A549 (cell line): ENCODE results near the gene RPL3.

ENCODE experiments used
- CTCF ChIP-seq: fragments of >200 bp; sonication (Bioruptor Twin); formaldehyde crosslinking; IDR thresholded peaks from 3 replicates; pipeline ENCODE4 v1.5.1; 2016
- HOXA7 ChIP-seq: fragments of 250-450 bp; sonication (Bioruptor Pico); IDR thresholded peaks from 2 replicates; pipeline ENCODE4 v1.5.0; 2020; ENCODE audit warnings: mild to moderate bottlenecking, moderate library complexity
- NPAS2 ChIP-seq: fragments of 250-450 bp; sonication (Bioruptor Pico); IDR thresholded peaks from 2 replicates; pipeline ENCODE4 v1.8.0; 2022; ENCODE audit warnings: mild to moderate bottlenecking, moderate library complexity, borderline replicate concordance
- RAD21 ChIP-seq, 2 experiments: fragments of >200 bp in 1 of 2; sonication (Bioruptor Twin) in 1 of 2; formaldehyde crosslinking in 1 of 2; IDR thresholded peaks in 1 of 2; conservative IDR thresholded peaks in 1 of 2; 2 replicates in 1 of 2; 3 replicates in 1 of 2; pipeline ENCODE4 v1.6.1; 2012 to 2018; ENCODE audit warnings: inconsistent platforms in 1 of 2
- TF ChIP-seq, protein P1 (sequence below): fragments of 250-450 bp; sonication (Bioruptor Pico); IDR thresholded peaks from 2 replicates; pipeline ENCODE4 v1.5.0; 2020; ENCODE audit warnings: low read depth, mild to moderate bottlenecking, moderate library complexity

DNA sequence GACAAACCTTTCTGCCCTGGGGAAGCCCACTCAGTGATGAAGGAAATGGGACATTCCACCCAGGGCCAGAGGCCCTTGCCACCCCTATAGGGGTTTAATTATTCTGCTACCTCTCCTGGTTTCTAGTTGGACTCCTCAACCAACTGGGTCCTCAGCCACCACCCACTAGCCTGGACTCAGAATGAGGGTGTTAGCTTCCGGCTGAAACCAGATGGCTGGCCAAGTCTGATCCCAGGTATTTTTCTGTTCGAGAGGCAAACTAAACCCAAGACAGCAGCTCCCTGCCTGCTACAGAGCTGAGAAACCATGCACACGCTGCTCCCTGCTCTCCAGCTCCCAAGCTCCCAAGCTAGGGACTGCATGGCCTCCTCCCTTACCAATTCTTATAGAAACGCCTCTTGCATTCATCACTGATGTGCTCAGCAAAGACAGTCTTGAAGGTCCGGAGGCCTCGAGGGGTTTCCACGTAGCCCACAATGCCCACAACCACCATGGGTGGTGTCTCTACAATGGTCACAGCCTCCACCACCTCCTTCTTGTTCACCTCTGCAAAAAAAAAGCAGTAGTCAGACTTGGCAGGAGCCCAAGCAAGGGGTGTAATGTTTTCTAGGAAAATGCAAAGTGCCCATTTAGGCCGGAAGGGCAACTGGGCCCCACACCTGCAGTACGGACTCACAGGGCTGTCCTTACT lies 2.2 kb downstream of the RPL3 start:
- TF ChIP-seq, protein P1, sequence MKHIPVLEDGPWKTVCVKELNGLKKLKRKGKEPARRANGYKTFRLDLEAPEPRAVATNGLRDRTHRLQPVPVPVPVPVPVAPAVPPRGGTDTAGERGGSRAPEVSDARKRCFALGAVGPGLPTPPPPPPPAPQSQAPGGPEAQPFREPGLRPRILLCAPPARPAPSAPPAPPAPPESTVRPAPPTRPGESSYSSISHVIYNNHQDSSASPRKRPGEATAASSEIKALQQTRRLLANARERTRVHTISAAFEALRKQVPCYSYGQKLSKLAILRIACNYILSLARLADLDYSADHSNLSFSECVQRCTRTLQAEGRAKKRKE (CRISPR knock-in tag): no peak
- no peak for TF ChIP-seq CTCF
- no peak for TF ChIP-seq HOXA7
- TF ChIP-seq NPAS2: no peak
- TF ChIP-seq RAD21 (conservative IDR thresholded peaks at IDR 0.05 in 1 of 2, IDR thresholded peaks at IDR 0.05 in 1 of 2): no peak
